ENCODE results near the gene LSM12.
"Not testable (repeated sequence)": the region's sequence is repeated elsewhere in the genome, so short reads cannot be mapped to it uniquely, and the experiment has no call there.

Gene LSM12

DNA sequence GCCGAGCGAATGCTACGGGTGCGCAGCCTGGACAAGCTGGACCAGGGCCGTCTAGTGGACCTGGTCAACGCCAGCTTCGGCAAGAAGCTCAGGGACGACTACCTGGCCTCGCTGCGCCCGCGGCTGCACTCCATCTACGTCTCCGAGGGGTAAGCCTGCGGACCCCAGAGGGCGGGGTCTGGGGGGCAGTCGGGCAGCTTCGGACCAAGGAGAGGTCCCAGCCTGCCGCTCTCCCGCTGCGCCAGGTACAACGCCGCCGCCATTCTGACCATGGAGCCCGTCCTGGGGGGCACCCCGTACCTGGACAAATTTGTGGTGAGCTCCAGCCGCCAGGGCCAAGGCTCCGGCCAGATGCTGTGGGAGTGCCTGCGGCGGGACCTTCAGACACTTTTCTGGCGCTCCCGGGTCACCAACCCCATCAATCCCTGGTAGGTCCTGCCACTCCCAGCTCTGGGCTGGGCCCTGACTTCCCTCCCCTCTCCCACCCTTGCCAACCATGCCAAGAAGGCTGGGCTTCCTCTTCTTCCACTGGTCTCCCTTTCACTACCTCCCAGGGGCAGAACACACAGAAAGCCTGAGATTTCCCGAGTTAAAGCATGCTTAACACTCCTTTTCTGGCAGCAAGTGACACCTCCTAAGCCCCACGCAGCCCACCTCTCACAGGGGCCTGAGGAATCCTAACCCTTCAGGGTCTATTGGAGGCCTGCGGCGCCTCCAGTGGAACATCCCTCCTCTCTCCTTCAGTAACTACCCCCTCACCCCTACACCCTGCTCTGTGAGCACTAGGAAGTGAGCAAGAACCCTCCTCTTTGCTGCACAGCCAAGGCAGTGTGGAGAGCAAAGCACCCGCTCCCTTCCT lies 58.9 kb downstream of the LSM12 start:
- no peak for DNase-seq (ENCODE audit: low read depth, low spot score)

- DNase-seq (ENCODE audit: low read depth, low spot score), result no peak
Observed at GRCh38 chr17:44006598-44007345, 59.7 kb downstream of the LSM12 start.

DNA sequence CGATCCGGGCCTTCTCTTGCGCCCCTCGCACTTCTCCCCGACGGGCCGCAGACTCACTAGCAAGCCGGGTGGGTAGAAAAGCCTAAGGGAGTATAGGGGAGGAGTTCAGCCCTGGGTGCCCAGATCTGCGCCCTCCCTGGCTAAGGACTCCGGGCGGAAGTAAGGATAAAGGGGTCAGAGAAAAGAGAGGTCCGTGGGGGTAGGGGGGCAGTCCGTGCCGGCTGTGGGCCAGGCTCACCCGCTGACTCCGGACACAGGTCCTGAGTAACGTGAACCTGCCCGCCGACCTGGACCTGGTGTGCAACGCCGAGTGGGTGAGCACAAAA lies 60.2 kb downstream of the LSM12 start:
- no peak for DNase-seq (ENCODE audit: low read depth, low spot score)

- no peak for DNase-seq (ENCODE audit: low read depth, low spot score)
Observed at GRCh38 chr17:44005527-44006271, 60.8 kb downstream of the LSM12 start.

GRCh38 chr17:44004761-44005526 lies 61.5 kb downstream of the LSM12 start:
- DNase-seq (ENCODE audit: low read depth, low spot score), result no peak

GRCh38 chr17:44004077-44004760 lies 62.3 kb downstream of the LSM12 start, which contains the start of gene NAGS:
TSS of gene NAGS (plus strand) at chr17:44004622. CDS start at chr17:44004664, 42 bp downstream.
- no peak for DNase-seq (ENCODE audit: low read depth, low spot score)

DNA sequence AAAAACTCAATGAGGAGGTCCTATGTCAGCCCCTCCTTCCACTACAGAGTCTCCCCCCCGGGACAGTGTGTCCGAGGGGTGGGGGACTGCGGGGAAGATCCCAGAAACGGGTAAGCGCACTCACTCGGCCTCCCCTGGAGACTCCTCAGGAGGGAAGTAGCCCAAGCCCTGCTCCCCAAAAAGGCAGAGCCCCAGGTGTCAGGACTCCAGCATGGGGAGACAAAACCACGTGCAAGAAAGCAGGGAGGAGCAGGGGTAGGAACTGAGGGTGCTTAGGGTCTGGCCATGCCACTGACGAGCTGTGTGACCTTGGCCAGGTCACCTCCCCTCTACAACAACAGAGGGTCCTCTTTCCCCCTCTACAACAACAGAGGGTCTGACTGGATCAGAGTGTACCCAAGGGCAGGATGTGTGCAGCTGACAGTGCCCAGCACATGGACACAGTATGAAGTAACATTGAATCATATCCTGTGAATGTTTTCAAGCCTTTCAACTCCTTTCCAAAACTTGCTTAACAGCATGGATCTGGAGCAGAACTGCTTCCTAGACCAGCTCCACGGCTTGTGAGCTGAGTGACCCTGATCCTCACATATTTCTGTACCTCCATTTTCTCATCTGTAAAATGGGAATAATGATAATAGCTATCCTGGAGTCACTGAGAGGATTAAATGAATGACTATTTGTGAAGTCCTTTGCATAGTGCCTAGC lies 64.2 kb downstream of the LSM12 start:
- DNase-seq (ENCODE audit: low read depth, low spot score), result no peak

GRCh38 chr17:44001461-44001920 lies 65.0 kb downstream of the LSM12 start:
- no peak for DNase-seq (ENCODE audit: low read depth, low spot score)

GRCh38 chr17:44000871-44001460 lies 65.5 kb downstream of the LSM12 start:
- no peak for DNase-seq (ENCODE audit: low read depth, low spot score)

DNA sequence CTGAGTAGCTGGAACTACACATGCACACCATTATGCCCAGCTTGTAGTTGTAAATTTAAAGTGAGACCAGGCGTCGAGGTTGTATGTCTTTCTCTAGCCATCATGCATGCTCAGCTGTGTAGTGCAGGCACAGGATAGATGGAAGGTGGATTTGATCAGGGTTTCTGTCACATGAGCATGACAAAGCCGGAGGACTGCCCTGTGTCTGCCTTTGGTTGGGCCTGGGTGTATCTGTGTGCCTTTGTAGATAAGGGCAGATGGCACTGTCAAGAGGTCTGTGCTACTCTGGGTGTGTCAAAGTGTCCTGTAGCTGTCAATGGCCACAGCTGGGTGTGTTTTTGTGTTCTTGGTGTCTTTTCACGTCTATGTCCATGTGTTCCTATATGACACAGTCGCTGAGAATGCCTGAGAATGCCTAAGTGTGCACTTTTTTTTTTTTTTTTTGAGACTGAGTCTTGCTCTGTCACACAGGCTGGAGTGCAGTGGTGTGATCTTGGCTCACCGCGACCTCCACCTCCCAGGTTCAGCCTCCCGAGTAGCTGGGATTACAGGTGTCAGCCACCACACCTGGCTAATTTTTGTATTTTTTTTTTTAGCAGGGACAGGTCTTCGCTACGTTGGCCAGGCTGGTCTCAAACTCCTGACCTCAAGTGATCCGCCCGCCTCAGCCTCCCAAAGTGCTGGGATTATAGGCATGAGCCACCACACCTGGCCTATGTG lies 66.2 kb downstream of the LSM12 start:
- DNase-seq (ENCODE audit: low read depth, low spot score), result no peak

GRCh38 chr17:43999024-43999423 lies 67.4 kb downstream of the LSM12 start:
- DNase-seq (ENCODE audit: low read depth, low spot score), result no peak

DNA sequence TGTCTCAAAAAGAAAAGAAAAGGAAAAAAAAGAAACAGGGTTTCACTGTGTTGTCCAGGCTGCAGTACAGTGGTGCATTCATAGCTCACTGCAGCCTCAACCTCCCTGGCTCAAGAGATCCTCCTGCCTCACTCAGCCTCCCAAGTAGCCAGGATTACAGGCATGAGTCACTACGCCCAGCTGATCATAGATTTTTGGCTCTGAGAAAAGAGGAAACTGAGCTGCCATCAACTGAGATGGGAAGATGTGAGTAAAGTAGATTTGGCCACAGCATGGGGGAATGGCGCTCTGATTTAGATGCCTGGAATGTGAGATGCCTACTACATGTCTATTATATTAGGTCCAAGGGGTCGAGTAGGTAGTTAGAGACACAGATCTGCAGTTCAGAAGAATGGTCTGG lies 67.9 kb downstream of the LSM12 start:
- no peak for DNase-seq (ENCODE audit: low read depth, low spot score)

GRCh38 chr17:43997180-43997579 lies 69.3 kb downstream of the LSM12 start:
- not testable (repeated sequence) for DNase-seq (ENCODE audit: low read depth, low spot score)

DNA sequence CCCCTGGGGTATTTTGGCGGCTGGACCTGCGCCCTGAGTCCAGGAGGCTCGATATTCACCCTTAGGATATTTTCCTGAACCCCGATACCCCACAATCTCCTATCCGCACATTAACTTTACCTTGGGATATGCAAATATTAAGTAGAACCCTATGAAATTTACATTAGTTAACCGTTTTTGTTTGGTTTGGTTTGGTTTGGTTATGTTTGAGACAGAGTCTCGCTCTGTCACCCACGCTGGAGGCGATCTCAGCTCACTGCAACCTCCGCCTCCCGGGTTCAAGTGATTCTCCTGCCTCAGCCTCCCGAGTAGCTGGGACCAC lies 71.4 kb downstream of the LSM12 start:
- DNase-seq (ENCODE audit: low read depth, low spot score), result no peak

GRCh38 chr17:43994272-43995149 lies 72.0 kb downstream of the LSM12 start:
- DNase-seq (ENCODE audit: low read depth, low spot score), result no peak

DNA sequence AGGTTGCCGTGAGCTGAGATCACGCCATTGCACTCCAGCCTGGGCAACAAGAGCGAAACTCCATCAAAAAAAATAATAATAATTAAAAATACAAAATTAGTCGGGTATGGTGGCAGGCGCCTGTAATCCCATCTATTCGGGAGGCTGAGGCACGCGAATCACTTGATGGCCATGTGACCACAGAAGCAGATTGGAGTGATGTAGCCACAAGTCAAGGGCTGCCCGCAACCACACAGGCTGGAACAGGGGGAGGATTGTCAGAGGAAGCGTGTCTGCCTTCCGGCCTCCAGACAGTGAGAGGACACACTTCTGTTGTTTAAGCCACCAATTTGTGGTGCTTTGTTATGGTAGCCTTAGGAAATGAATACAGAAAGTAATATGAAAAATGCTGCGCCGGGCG lies 73.8 kb downstream of the LSM12 start:
- no peak for DNase-seq (ENCODE audit: low read depth, low spot score)

GRCh38 chr17:43988301-43988700 lies 78.2 kb downstream of the LSM12 start:
- no peak for DNase-seq (ENCODE audit: low read depth, low spot score)

Data from iPS DF 19.7 (cell line).